RWPE2 (cell line): ENCODE results near the gene CCR7.
"Not testable (repeated sequence)": the region's sequence is repeated elsewhere in the genome, so short reads cannot be mapped to it uniquely, and the experiment has no call there.

Source experiments
- ATAC-seq: fragments of 200-7000 bp; cut with Tn5 transposase; 3 replicates; pipeline ENCODE4 v1.9.1; 2021; ENCODE audit warnings: low read depth
- DNase-seq: peaks from one replicate; pipeline ENCODE4 v3.0.0-alpha.2; 2020; ENCODE audit warnings: low spot score
- H3K27ac ChIP-seq: fragments of 450-650 bp; 2 replicates; pipeline ENCODE4 v1.5.1; 2017; ENCODE audit warnings: mild to moderate bottlenecking; ENCODE audit not compliant: poor library complexity, severe bottlenecking
- H3K27me3 ChIP-seq: fragments of 250-450 bp; sonication (Bioruptor Pico); 2 replicates; pipeline ENCODE4 v1.5.1; 2021; ENCODE audit warnings: mild to moderate bottlenecking, moderate library complexity; ENCODE audit not compliant: insufficient read depth, poor library complexity, severe bottlenecking
- H3K36me3 ChIP-seq: fragments of 250-450 bp; sonication (Bioruptor Pico); 2 replicates; pipeline ENCODE4 v1.5.1; 2020; ENCODE audit warnings: low read depth, mild to moderate bottlenecking, moderate library complexity
- H3K4me1 ChIP-seq: fragments of 250-450 bp; sonication (Bioruptor Pico); 2 replicates; pipeline ENCODE4 v1.5.1; 2021; ENCODE audit warnings: mild to moderate bottlenecking, moderate library complexity; ENCODE audit not compliant: insufficient read depth, poor library complexity, severe bottlenecking
- H3K4me3 ChIP-seq: fragments of 250-450 bp; sonication (Bioruptor Pico); 2 replicates; pipeline ENCODE4 v1.5.1; 2021; ENCODE audit warnings: mild to moderate bottlenecking, moderate library complexity; ENCODE audit not compliant: severe bottlenecking
- H3K9me3 ChIP-seq: fragments of 250-450 bp; sonication (Bioruptor Pico); 2 replicates; pipeline ENCODE4 v1.5.1; 2021; ENCODE audit warnings: mild to moderate bottlenecking, moderate library complexity; ENCODE audit not compliant: severe bottlenecking
- TF ChIP-seq, protein P1 (sequence below): fragments of 450-650 bp; IDR thresholded peaks from one replicate; pipeline ENCODE4 v1.5.1; 2017; ENCODE audit warnings: mild to moderate bottlenecking, moderate library complexity; ENCODE audit not compliant: poor library complexity, severe bottlenecking

The CCR7 gene

DNA sequence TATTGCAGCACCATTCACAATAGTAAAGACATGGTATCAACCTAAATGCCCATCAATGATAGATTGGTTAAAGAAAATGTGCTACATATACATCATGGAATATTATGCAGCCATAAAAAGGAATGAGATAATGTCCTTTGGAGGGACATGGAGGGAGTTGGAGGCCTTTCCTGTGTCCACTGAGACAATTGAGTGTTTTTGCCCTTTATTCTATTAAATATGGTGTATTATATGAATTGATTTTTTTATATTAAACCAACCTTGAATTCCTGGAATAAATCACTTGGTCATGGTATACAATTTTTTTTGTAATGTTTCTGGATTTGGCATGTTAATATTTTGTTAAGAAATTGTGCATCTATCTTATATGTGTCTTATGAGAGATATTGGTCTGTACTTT lies 9.0 kb upstream of the CCR7 start:
- H3K9me3 ChIP-seq, result no peaks in the 10 kb centered on the region
- ATAC-seq (no peak), DNase-seq (no peak)
- peaks cover 15% of the 10 kb centered on the region for H3K27me3 ChIP-seq
- H3K4me3 ChIP-seq, result no peak overlapping the region
- H3K4me1 ChIP-seq, result no peaks in the 10 kb centered on the region
- TF ChIP-seq, protein P1, sequence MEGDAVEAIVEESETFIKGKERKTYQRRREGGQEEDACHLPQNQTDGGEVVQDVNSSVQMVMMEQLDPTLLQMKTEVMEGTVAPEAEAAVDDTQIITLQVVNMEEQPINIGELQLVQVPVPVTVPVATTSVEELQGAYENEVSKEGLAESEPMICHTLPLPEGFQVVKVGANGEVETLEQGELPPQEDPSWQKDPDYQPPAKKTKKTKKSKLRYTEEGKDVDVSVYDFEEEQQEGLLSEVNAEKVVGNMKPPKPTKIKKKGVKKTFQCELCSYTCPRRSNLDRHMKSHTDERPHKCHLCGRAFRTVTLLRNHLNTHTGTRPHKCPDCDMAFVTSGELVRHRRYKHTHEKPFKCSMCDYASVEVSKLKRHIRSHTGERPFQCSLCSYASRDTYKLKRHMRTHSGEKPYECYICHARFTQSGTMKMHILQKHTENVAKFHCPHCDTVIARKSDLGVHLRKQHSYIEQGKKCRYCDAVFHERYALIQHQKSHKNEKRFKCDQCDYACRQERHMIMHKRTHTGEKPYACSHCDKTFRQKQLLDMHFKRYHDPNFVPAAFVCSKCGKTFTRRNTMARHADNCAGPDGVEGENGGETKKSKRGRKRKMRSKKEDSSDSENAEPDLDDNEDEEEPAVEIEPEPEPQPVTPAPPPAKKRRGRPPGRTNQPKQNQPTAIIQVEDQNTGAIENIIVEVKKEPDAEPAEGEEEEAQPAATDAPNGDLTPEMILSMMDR, result no peak
- no peak overlapping the region for H3K27ac ChIP-seq
- no peaks in the 10 kb centered on the region for H3K36me3 ChIP-seq

DNA sequence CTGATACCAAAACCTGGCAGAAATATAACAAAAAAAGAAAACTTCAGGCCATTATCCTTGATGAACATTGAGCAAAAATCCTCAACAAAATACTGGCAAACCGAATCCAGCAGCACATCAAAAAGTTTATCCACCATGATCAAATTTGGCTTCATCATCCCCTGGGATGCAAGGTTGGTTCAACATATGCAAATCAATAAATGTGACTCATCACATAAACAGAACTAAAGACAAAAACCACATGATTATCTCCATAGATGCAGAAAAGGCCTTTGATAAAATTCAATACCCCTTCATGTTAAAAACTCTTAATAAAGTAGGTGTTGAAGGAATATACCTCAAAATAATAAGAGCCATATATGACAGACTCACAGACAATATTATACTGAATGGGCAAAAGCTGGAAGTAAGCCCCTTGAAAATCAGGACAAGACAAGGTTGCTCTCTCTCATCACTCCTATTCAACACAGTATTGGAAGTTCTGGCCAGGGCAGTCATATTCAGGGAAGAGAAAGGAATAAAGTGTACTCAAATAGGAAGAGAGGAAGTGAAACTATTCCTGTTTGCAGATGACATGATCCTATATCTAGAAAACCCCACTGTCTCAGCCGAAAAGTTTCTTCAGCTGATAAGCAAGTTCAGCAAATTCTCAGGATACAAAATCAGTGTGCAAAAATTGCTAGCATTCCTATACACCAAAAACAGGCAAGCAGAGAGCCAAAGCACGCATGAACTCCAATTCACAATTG lies 7.1 kb upstream of the CCR7 start:
- H3K36me3 ChIP-seq, ATAC-seq, DNase-seq, H3K9me3 ChIP-seq, H3K27ac ChIP-seq, H3K4me3 ChIP-seq, H3K4me1 ChIP-seq: not testable (repeated sequence)
- peaks cover 18% of the 10 kb centered on the region for H3K27me3 ChIP-seq

DNA sequence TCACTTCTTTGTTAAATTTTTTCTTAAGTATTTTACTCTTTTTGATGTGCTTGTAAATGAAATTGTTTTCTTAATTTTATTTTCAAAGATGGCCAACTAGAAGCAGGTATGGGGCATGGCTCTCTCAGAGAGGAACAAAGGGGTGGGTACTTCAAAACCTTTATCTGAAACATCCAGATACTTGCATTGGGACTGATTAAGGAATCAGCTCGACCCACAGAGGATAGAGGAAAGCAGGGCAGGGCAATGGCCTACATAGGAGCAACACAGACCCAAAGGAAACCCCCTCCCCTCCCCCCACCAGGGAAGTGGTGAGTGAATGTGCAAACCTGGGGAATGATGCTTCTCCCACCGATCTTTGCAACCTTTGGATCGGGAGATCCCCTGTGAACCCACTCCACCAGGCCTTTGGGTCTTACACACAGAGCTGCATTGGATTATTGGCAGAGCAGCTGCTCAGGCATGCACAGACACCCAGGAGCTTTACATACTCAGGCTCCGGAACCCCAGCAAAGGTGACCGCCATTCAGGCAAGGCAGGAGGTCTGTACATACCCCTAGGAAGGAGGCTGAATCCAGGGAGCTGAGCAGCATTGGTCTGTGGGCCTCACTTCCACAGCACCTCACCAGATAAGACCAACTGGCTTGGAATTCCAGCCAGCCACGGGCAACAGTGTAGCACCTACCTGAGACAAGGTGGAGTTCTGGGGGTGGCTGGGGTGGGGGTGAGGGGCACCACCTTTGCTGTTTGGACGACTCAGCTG lies 3.0 kb upstream of the CCR7 start:
- Histone ChIP-seq H3K27ac (no peak overlapping the region), H3K9me3 (peaks cover 6% of the 10 kb centered on the region), H3K4me3 (no peak overlapping the region), H3K4me1 (no peaks in the 10 kb centered on the region), H3K36me3 (no peaks in the 10 kb centered on the region), H3K27me3 (peaks cover 18% of the 10 kb centered on the region)
- no peak for DNase-seq
- ATAC-seq, result no peak
- TF ChIP-seq, protein P1, result no peak

DNA sequence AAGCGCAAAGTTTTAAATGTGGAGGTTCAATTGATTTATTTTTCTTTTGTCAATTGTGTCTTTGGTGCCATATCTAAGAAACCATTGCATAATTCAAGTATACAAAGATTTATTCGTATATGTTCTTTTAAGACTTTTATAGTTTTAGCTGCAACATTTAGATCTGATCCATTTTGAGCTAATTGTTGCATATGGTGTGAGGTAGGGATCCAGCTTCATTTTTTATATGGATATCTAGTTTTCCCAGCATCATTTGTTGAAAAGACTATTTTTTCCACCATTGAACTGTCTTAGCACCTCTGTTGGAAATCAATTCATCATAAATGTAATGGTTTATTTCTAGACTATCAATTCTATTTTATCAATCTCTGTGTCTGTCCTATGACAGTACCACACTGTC lies 2.1 kb upstream of the CCR7 start:
- DNase-seq (no peak), ATAC-seq (no peak)
- TF ChIP-seq, protein P1, result no peak
- Histone ChIP-seq H3K36me3 (no peaks in the 10 kb centered on the region), H3K27me3 (peaks cover 18% of the 10 kb centered on the region), H3K9me3 (peaks cover 6% of the 10 kb centered on the region), H3K4me3 (no peak overlapping the region), H3K4me1 (no peaks in the 10 kb centered on the region), H3K27ac (no peak overlapping the region)

DNA sequence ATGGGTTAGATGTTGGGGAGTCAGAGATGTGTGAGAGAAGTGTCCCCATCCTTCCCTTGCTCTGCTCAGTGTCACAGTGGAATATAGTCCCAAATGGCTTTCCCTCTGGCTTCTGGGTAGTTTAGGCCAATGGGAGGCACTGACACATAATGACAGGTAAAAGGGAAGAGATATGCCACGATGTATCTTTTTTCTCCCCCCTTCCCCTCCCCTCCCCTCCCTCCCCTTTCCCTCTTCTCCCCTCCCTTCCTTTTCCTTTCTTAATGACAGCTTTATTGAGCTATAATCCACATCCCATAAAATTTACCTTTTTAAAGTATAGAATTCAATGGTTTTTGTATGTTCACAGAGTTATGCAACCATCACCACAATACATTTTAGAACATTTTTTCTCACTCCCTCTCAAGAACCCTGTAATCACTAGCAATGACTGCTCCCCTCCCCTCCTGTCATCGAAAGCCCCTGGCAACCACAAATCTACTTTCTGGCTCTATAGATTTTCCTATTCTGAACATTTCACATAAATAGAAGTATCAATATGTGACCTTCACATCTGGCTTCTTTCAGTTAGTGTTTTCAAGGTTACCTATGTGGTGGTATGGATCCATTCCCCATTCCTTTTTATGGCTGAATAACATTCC lies 617 bp upstream of the CCR7 start:
- Histone ChIP-seq H3K4me3 (no peak overlapping the region), H3K27me3 (peaks cover 10% of the 10 kb centered on the region), H3K4me1 (no peaks in the 10 kb centered on the region), H3K9me3 (peaks cover 6% of the 10 kb centered on the region), H3K27ac (no peak overlapping the region), H3K36me3 (no peaks in the 10 kb centered on the region)
- TF ChIP-seq, protein P1, result no peak
- ATAC-seq, result no peak
- no peak for DNase-seq
